Amniotic epithelial cell (primary cell): ENCODE results near the gene CANT1.
"Not testable (repeated sequence)": the region's sequence is repeated elsewhere in the genome, so short reads cannot be mapped to it uniquely, and the experiment has no call there.

Experiments used
- DNase-seq: peaks from one replicate; pipeline ENCODE4 v3.0.0-alpha.2; 2010; ENCODE audit warnings: low read depth

CANT1 gene

DNA sequence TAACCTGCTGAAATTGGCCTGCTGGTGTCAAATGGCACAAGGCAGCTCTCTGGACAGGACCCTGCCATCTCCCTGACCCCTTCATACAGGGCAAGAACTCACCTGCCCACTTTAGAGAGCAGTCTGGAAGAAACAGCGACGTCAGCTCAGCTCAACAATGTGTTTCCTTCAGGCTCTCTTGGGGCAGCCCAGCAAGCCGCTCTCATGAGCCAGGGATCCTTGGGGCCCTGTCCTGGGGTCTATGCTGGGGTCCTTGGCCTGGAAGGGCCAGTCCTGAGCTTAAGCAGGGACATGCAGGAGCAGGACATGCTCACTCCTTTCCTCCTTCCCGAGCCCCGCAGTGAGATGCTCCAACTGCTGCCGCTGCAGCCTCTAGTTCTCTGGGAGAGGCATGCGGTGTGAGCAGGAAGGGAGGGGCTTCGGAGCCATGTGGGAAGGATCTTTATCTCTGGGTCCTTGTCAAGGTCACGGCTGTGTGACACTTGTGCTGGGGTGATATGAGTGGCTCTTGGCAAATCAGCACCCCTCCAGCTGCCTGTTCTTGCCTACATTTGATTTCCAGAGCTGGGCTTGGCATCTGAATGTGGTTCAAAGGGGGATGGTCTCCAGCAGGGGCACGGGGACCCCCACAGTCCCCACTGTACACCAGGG is 17.8 kb upstream of the CANT1 start:
- DNase-seq: no peak

DNA sequence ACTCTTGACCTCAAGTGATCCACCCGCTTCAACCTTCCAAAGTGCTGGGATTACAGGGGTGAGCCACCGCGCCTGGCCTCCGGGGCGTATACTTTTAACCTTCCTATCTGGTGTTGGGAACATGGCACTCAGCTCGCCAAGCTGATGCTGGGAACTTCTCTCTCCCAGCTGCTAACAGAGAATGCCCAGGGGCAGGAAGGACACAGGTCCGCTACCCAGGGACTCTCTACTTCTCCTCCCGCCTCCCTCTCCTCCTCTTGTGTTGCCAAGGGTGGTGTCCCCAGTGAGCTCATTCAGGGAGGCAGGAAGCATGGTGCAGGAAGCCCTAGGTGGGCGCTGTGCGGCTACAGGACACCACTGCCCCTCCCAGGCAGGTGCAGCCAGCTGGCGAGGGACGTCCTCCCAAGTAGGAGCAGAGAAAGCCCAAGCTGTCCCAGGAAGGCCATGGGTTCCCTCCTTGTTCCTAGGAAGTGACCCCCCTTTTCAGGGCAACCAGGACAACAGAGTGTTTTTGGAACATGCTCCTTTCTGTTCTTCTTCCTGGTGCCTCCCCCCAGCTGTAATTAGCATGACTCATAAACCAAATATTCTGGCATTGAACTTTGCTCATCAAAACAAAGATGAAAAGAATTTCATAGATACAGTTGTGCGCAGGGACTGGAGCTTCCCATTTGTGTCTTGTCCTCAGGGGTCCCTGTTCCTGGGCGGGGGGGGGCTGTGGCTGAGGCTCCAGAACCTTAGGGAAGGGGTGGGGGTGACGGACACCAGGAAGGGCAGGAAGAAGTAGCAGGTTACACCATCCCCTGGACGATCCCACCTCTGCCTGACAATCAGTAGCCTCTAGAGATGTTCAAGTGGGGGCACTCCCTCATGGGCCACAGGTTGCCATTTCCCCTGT is 17.1 kb upstream of the CANT1 start:
- DNase-seq: peak; percentile 71

DNA sequence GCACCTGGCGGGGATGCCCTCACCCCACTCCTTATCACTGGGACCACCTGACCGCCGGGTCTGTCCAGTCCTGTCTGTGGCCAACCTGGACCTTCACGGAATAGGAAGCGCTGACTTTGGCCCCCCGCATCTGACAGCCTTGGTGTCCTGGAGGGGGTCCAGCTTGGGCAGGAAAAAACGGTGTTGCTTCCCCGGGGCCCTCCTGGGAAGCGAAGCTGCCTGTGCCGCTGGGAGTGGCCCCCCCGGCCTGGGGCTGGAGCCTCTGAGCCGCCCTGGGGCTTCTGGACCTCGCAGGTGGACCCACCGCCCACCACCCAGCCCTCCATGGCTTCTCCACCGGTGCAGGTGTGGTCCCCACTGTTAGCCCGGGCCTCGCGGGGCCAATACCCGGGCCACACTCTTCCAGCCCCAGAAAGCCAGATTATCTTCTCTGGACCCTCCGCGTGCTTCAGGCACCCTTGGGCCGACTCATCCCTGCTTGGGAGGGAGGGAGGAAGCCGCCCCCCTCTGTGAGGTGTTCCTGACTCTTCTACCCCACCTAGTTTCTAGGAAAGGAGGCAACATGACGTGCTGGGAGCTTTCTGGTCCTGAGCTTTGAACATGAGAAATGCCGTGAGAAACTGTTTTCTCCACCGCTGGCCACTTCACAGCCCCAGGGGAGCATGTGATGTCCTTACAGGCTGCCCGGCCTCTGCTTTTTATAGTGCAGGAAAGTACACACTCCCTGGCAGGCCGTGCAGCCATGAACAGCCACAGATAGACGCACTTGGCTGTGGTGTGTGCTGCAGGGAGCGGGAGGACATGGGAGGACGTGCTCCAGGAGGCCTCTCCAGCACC is 15.6 kb upstream of the CANT1 start:
- no peak for DNase-seq

GRCh38 chr17:79023886-79024771 is 14.6 kb upstream of the CANT1 start, which contains the start of gene C1QTNF1:
Gene C1QTNF1 (plus strand): TSS chr17:79024169. CDS start chr17:79043969, 19,800 bp downstream.
- peak; percentile 58 for DNase-seq

- no peak for DNase-seq
Measured at GRCh38 chr17:79023180-79023705, 13.7 kb upstream of the CANT1 start.

- DNase-seq: no peak
Measured at GRCh38 chr17:79022507-79022991, 13.0 kb upstream of the CANT1 start.

GRCh38 chr17:79021929-79022328 is 12.4 kb upstream of the CANT1 start:
- not testable (repeated sequence) for DNase-seq

GRCh38 chr17:79020631-79021301 is 11.2 kb upstream of the CANT1 start:
- DNase-seq: no peak

GRCh38 chr17:79019632-79020584 is 10.3 kb upstream of the CANT1 start:
- DNase-seq: peak; percentile 79

- DNase-seq: no peak
Measured at GRCh38 chr17:79019261-79019631, 9.7 kb upstream of the CANT1 start.

DNA sequence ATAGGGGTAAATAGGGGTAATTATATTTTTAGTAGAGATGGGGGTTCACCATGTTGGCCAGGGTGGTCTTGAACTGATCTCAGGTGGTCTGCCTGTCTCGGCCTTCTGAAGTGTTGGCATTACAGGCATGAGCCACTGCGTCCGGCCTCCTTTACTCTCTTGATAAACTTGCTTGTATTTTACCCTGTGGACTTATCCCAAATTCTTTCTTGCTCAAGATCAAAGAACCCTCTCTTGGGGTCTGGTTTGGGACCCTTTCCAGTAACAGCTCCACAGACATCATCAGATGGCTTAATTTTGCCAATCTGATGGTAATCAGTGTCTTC is 8.8 kb upstream of the CANT1 start:
- no peak for DNase-seq

- DNase-seq: peak; percentile 74
Measured at GRCh38 chr17:79017546-79018369, 8.2 kb upstream of the CANT1 start.

- no peak for DNase-seq
Measured at GRCh38 chr17:79014158-79014758, 4.7 kb upstream of the CANT1 start.

DNA sequence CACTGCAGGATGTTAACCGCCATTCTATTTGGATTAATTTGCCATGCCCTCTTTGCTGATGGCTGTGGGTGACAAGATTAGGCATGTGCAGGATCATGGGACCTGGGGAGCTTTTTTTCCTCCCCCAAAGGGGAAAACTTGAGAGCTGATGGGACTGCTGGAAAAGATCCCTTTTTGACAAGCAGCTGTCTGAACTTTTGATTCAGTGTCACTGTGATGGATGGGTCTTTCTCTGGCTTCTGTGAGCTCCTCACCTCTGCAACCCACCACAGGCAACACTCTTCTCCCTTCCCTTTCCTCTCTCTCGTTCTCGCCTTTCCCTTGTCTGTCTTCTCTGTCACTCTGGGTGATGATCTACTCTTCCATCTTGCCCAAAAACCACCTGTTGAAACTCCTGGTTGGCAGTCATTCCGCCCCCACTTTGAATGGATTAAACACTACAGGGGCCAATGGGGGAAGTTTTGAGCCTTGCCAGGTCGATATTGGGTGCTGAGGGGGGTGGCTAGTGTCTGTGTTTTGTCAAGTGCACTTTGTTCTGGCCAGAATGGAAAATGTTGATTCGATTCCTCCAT is 3.1 kb upstream of the CANT1 start:
- no peak for DNase-seq

- DNase-seq: no peak
Measured at GRCh38 chr17:79011451-79012147, 2.0 kb upstream of the CANT1 start.

GRCh38 chr17:79010304-79010646 is 711 bp upstream of the CANT1 start:
- no peak for DNase-seq
